IPS DF 4.7 (cell line): ENCODE measurements around the gene ADCYAP1.
"Not testable (repeated sequence)": the region's sequence is repeated elsewhere in the genome, so short reads cannot be mapped to it uniquely, and the experiment has no call there.

Source experiments
- DNase-seq: peaks from one replicate; pipeline ENCODE4 v3.0.0-alpha.2; 2013; ENCODE audit warnings: low spot score; ENCODE audit errors: extremely low read depth

ADCYAP1 gene

DNA sequence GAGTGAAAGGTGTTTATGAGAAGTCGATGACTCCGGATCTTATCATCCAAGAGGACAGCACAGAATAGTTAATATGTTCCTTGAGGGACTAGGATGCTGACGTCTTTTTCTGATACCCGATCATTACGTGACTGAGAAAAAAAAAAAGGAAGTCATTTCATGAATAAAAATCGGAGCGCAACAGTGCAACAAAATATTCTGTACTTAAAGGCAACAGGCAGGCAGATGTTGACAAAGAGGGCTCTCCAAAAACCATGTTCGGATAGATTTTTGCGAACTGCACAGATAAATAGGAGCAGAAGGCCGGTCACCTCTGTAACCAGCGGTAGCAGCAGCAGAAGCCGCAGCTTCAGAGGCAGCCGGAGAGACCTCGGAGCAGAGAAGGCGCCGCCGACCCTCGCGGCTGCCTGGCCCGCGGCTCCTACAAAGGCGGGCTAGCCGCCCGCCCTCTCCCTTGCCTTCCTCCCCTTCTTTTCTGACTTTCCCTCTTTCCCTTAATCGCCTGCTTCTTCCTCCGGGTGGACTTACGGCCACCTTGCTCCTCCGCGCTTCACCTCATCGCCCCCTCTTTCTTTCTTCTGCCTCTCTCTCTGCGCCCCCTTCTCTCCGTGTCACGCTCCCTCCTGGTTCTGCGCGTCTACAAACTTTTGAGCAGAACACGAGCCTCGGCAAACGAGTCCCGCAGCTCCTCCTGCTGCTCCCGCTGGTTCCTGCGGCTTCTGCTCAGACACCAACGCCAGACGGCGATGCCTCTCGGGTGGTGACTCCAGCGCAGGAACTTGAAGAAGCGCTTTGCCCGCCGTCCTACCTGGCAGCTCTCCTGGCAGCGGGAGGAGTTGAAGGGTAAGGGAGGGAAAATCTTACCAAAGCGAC lies at the start of gene ADCYAP1:
TSS of gene ADCYAP1 (plus strand) at position 654 of the 873 bp plus-strand sequence. CDS start 516 bp downstream, outside the sequence.
- DNase-seq = no peak

DNA sequence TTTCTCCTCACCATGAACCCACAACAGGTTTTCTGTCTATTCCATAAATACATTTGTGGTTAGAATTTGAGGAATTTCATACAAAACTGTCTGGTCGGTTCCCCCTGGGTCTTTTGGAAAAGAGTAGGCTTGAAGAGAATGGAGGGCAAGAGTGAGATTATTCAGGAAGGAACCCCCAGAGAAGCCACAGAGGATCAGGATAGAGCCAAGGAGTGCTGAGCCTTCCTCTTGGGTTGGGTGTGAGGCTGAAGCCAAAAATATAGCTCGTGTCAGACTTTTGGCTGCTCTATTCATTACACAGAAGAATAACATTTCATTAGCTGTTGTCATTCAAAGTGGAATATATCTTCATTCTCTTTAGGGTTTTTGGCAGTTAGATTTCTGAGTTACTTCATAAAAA lies 46.7 kb upstream of the ADCYAP1 start:
- no peak for DNase-seq

DNA sequence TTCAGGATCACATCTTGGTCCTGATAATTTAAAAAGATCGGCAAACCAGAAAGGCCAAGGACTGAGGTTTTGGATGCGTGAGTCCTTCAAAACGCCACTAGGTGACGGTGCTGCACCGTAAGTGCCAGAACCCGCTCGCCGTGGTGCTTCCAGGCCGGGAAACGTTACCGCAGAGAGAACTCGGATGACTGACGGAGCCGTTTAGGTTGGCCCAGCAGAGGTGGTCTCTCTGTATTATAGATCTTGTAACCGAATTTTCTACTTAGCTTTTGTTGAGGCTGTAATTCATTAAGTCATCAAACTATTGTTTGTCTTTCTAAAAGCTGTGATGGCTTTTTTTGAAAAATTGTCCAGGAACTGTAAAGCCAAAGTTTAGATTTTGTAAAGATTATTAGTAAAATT lies 39.8 kb upstream of the ADCYAP1 start:
- DNase-seq = peak; percentile 64

DNA sequence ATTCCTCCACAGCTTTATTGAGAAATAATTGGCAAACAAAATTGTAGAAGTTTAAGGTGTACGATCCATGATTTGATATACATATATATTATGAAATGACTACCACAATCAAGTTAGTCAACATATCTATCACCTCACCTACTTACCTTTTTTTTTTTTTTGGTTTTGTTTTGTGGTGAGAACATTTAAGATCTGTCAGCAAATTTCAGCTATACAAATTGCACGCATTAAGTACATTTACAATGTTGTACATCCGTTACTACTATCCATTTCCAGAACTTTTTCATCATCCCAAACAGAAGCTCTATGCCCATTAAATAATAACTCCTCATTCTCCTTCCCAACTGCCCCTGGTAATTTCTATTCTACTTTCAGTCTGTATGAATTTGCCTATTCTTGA lies 37.4 kb upstream of the ADCYAP1 start:
- no peak for DNase-seq

DNA sequence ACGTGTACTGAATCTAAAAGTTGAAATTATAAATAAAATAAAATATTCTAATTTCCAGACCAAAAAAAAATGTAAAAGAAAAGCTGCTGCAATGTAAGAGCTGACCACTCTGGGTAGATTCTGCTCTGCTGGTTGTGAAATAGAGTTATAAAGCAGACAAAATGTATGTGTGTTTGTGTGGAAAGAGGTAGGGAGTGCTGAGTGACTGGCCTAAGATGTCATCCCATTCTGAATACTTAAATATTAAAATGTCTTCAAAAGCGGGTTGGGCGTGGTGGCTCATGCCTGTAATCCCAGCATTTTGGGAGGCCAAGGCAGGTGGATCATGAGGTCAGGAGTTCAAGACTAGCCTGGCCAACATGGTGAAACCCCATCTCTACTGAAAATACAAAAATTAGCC lies 31.2 kb upstream of the ADCYAP1 start:
- not testable (repeated sequence) for DNase-seq

DNA sequence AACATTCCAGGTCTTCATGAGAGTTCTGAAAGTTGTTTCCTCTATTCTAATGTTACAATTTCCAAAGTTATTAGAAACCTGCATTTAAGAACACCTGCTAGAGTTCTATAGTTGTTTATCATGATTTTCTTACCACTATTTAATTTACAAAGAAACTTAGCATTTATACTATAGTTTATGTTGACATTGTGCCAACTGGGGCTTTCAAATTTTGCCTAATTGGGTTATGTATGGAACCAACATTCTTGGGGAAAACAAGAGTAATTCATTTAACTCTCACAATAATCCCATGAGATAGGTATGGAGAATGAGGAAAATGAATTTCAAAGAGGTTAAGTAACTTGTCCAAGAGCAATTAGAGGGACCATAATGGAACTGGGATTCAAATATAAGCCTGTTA lies 28.8 kb upstream of the ADCYAP1 start:
- no peak for DNase-seq

DNA sequence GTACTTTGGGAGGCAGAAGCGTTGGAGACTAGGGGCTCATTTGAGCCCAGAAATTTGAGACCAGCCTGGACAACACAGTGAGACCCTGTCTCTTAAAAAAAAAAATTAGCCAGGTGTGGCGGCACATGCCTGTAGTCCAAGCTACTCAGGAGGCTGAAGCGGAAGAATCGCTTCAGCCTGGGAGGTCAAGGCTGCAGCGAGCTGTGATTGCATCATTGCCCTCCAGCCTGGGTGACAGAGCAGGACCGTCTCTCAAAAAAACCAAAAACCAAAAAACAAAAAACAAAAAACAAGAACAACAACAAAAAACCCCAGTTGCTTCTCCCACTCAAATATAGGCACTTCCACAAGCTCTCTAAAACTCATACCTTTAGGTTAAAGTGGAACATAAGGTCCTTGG lies 27.4 kb upstream of the ADCYAP1 start:
- no peak for DNase-seq

DNA sequence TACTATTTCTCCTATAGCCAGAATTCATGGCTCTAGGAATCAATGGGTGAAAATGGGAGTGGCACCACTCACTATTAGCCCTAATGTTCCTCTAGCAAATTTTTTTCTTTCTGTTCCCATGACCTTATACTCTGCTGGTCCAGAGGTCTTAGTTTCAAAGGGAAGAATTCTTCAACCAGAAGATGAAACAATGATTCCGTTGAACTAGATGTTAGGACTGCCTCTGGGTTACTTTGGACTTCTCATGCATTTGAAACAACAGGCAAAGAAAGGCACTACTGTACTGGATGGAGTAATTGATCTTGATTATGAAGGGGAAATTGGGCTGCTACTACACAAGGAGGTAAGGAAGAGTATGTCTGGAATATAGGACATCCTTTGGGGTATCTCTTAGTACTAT lies 18.6 kb upstream of the ADCYAP1 start:
- DNase-seq = no peak

DNA sequence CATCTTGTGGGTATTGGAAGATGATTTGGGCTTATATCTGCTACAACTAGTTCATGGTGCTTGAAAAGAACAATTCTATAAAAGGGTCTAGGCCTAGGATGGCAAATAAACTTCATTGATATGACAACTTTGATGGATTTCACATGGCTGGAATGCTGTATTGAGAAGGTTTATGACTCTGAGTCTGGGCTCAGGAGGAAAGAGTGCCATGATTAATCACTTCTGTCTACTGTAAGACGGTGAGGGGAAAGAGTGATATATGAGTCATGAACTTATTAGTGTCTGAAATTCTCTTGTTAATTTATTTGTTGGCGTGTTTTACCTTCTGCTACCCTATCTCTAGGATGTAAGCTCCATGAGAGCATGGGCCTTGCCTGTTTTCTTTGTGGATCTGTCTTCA lies 17.0 kb upstream of the ADCYAP1 start:
- DNase-seq = no peak

DNA sequence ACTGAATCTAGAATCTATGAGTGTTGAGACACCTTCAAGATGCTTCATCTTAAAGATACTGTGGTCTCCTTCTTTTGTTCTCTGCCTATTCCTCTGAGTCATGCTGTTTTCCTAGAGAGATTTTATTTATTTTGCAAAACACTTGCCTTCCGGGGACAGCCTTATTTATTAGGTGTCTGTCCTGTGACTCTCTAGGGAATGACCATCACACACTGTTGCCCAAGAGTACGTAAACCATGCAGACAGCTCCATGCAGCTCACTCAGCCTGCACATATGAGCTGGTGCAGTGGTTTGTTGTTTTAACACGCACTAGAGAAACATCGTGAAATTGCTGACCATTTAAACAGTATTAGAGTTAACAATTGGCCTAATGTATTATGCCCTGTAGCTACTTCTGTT lies 12.4 kb upstream of the ADCYAP1 start:
- DNase-seq = no peak

DNA sequence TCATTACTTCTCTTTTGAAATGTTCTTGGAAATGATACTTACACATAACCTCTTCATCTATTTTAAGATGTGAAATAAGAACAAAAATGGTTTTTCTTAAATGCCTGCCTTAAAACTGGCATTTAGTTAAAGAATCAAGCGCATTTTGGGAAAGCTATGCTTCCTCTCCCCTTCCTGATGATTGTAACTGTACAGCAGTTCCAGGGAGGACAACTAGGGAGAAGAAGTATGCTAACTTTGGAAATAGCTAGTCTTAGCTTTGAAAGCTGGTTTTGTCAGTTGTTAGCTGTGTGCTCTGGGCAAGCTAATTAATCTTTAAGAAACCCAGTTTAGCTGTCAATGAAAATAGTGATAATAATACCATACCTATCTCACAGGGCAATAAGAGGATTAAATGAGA lies 8.4 kb upstream of the ADCYAP1 start:
- DNase-seq = no peak

DNA sequence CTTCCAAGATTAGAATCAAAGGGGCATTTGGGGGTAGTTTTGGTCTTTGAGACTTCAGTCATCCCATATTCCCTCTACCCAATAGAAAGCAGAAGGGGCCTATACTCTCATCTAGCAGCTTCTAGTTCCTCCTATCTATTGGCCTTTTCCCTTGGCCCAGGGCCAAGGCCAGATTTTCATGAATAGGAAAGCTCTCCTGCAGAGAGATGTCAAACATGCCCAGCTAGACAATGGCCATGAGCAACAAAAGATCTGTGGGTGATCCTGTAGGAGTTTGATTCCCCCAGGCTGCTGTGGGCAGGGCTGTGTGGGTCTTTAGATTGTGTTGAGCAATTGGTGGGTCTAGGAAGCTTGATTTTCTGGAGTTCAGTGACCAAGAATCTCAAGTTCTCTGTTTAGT lies 2.9 kb upstream of the ADCYAP1 start:
- DNase-seq = no peak

DNA sequence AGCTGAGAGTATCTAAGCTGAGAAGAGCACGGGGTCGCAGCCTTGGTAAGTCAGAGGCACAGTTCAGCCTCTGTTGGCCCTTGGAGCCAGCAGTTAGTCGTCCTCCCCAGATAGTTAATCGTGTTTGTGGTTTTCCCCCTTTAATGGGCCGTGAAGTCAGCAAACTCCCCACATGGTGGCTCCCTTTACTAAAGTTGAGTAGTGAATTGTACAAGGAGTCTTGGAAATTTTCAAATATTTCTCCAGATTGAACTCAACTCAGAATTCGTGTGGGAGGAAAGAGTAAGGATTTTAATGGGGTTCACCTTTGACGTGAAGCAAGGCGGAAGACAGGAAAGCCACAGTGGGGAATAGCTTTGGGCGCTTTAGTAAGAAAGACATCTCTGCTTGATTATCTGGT lies 2.4 kb upstream of the ADCYAP1 start:
- DNase-seq = no peak

DNA sequence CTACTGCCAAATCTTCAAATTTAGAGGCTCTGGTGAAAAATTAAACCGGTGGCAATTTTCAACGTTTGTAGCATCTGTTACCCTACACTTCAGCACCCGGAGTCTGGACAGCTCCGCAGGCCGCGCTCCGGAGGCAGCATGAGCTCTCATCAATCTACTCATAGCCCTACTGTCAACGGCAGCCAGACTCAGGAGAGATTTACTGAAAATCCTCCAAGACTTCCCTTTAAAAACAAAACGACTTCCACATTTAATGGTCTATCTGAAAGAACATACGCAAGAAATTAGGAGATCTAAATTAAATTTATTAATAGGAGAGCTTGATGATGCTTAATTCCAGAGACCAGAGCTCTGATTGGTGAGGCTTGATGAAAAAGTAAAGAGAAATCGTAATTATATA lies 970 bp upstream of the ADCYAP1 start:
- DNase-seq = no peak

DNA sequence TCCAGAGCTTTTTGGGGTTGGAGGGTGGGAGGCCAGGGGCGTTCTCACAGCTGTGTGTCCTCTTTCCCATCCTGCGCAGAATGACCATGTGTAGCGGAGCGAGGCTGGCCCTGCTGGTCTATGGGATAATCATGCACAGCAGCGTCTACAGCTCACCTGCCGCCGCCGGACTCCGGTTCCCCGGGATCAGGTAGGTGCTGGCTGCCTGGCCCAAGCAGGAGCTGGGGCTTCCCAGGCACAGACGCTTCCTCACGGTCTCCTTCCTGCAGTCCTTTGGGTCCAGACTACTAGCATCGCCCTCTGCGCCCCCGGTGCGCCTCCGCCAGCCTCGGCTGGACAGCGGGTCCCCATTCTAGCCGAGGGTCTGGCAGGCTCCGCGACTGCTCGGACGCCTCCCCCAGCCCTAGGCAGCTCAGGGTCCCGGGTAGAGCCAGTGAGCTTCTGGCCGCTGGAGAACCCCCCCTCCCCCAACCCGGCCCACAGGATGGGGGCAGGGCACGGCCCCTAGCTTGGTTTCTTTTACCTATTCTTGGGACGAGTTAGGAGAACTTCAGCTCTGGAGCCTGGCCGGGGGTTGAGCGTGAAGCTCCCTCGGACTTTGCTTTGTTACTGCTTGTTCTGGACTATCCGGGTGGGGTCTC lies 756 bp downstream of the ADCYAP1 start:
- DNase-seq = no peak

DNA sequence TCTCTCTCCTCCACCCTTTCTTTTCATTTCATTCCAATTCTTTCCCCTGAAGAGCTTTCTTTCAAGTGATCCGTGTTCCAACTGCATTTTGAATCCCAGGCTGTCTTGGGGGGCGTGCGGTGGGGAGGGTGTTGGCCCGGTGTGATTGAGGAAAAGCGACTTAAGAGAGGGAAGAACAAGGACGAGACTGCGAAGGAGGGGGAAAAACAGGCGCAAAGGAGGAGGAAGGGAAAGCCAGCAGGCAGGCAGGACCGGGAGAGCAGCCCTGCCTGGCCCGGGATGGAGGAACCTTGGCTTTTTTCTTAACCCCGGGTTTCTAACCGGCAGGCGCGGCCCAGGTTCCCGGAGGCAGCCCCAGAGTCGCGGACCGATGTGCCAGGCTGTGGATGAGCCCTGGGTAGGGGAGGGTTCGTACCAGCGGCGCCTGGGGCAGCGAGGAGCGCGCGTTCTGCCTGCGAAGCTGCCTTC lies 1.3 kb downstream of the ADCYAP1 start:
- no peak for DNase-seq

DNA sequence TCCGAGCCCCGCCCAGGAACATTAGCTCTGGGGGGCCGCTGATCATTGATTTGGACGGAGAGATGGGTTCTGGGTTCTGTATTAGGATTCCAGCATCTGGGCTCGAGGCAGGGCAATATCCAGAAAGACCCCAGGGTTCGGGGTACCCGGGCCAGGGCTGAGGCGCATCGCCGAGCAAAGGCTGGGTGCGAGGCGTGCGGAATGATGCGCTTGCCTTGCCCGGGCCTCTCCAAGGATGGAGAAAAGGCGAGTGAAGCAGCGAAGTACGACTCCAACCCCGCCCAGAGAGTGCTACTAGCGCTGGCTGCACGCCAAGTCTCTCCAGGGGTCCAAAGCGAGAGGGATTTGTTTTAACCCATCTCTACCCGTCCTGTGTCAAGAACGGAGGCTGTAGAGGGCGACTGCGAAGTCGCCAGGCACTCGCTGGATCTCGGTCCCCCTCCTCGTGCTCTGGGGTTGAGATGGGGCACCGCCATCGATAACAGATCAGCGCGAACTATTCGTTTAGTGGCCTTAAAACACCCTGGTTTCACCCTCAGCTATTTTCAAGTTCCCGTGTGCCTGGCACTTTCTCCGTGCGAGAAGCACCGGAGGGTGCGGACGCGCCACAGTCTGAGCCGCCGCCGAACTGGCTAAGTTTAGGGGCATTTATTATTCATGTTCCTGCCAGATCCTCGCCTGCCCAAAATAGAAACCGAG lies 1.9 kb downstream of the ADCYAP1 start:
- DNase-seq = no peak

DNA sequence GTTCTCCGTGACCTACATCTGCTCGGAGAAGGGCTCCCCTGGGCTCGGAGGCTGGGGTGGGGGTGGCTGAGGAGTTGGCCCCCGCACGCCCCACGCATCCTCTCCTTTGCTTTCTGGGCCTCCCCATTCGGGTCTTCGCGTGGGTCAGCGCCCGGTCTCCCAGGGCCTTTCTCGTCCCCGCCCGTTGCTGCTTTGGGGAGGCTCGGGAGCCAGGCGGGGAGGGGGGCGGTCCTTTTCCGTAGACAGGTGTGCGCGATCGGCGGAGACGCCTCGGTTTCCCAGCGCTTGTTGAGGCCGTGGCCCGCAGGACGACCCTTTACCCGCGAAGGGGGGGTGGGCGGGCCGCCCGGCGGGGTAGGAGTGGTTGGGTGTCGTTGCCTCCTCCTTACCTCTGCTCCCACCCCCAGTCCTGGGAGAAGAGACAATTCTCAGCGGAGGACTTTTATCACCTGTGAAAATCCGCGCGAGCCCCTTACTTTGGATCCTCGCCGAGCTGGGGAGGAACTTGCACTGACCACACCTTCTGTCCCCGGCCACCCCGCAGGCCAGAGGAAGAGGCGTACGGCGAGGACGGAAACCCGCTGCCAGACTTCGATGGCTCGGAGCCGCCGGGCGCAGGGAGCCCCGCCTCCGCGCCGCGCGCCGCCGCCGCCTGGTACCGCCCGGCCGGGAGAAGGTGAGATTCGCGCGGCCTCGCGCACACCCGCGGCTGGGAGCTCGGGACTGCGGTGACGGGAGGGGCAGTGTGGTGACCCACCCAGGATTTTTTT lies 2.6 kb downstream of the ADCYAP1 start:
- no peak for DNase-seq

DNA sequence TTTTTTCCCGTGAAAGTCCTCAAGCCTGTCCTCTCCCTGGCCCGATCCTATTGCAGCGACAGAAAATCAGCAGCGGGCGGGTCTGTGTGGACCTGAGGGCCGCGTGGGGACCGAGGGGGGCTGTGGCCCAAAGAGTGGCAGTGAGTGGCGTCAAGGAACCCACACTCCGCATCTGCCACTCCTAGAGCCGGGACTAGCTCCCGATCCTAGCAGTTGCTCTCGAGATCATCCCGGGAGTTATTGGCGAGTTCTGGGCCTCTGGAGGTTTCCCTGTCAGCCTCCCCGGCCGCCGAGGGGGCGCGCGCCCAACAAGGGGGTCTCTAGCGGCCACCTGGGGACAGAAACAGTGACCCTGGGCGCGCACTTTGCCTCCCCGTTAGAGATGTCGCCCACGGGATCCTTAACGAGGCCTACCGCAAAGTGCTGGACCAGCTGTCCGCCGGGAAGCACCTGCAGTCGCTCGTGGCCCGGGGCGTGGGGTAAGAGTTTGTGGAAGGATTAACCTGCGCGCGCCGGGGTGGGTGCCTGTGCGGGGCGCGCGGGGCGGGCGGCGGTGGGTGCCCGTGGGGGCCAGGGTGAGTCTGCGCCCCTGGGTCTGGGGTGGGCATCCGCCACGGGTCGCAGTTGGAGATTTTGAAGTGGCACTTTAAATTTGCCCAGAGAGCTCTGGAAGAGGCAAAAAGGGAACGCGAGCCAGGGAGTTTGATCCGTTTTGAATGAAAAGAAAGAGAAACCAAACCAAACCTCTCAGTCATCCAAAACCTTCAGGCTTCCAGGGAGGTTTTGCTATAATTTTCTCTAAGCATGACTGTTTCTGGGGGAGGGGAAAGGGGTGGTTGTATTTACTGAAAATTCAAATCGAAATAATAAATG lies 3.5 kb downstream of the ADCYAP1 start:
- no peak for DNase-seq
